ENCODE measurements around the gene PGAP3.
A peak's percentile ranks its signal among the peaks of the same experiment; 100 is the strongest.

The PGAP3 gene

DNA sequence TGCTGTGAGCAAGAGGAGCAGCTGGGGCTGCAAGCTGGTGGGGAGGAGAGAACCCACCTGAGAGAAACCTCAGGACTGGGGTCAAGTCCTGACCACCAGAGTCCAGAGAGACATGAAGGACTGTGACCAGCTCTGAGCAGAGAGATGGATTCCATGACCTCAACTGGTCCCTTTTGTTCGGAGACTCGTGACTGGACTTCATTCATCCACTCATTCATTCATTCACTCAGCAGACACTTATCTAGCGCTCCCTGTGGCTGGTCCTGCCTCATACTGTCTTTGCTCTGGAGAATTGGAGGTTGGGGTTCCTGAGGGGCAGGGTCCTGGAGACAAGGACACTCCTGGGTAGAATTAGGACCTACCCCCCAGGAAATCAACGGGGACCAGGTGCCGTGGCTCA lies 16.1 kb upstream of the PGAP3 start:
- no peak for TF ChIP-seq CTCF (IDR thresholded peaks at IDR 0.05)
- Mint-ChIP-seq H3K36me3 (ENCODE audit: low read depth) (peaks cover 4% of the 10 kb centered on the region), H3K27ac (no peak overlapping the region), H3K27me3 (ENCODE audit: low read depth, poor library complexity) (peaks cover 16% of the 10 kb centered on the region), H3K9me3 (no peaks in the 10 kb centered on the region), H3K4me1 (peaks cover 57% of the 10 kb centered on the region), H3K4me3 (no peak overlapping the region)
- DNase-seq = no peak

GRCh38 chr17:39702901-39703893 lies 15.3 kb upstream of the PGAP3 start:
- Mint-ChIP-seq H3K27ac (peak overlapping the region; percentile 65), H3K4me3 (no peak overlapping the region), H3K9me3 (no peaks in the 10 kb centered on the region), H3K27me3 (ENCODE audit: low read depth, poor library complexity) (peaks cover 18% of the 10 kb centered on the region), H3K4me1 (peaks cover 59% of the 10 kb centered on the region), H3K36me3 (ENCODE audit: low read depth) (peaks cover 4% of the 10 kb centered on the region)
- TF ChIP-seq CTCF (IDR thresholded peaks at IDR 0.05) = no peak
- DNase-seq = no peak

- peaks cover 59% of the 10 kb centered on the region for H3K4me1 Mint-ChIP-seq
These were observed 14.0 kb upstream of the PGAP3 start for GRCh38 chr17:39701784-39702422.

GRCh38 chr17:39701012-39701783 lies 13.3 kb upstream of the PGAP3 start:
- peaks cover 64% of the 10 kb centered on the region for H3K4me1 Mint-ChIP-seq
- H3K27ac Mint-ChIP-seq = peak overlapping the region; percentile 45
- H3K9me3 Mint-ChIP-seq = no peaks in the 10 kb centered on the region
- H3K36me3 Mint-ChIP-seq (ENCODE audit: low read depth) = no peaks in the 10 kb centered on the region
- peak; percentile 23 for DNase-seq
- peaks cover 25% of the 10 kb centered on the region for H3K27me3 Mint-ChIP-seq (ENCODE audit: low read depth, poor library complexity)
- TF ChIP-seq CTCF (IDR thresholded peaks at IDR 0.05) = no peak
- peak overlapping the region; percentile 96 for H3K4me3 Mint-ChIP-seq

More at GRCh38 chr17:39701784-39702422, 14.0 kb upstream of the PGAP3 start:
- Mint-ChIP-seq H3K4me3 (peak overlapping the region; percentile 96), H3K9me3 (no peaks in the 10 kb centered on the region), H3K27ac (peak overlapping the region; percentile 45), H3K27me3 (ENCODE audit: low read depth, poor library complexity) (peaks cover 19% of the 10 kb centered on the region), H3K36me3 (ENCODE audit: low read depth) (no peaks in the 10 kb centered on the region)
- TF ChIP-seq CTCF (IDR thresholded peaks at IDR 0.05) = no peak
- no peak for DNase-seq

- H3K27ac Mint-ChIP-seq = no peak overlapping the region
- H3K9me3 Mint-ChIP-seq = no peaks in the 10 kb centered on the region
- no peaks in the 10 kb centered on the region for H3K36me3 Mint-ChIP-seq (ENCODE audit: low read depth)
- no peak for TF ChIP-seq CTCF (IDR thresholded peaks at IDR 0.05)
- peaks cover 25% of the 10 kb centered on the region for H3K27me3 Mint-ChIP-seq (ENCODE audit: low read depth, poor library complexity)
- H3K4me1 Mint-ChIP-seq = peaks cover 72% of the 10 kb centered on the region
- peak; percentile 54 for DNase-seq
- H3K4me3 Mint-ChIP-seq = peak overlapping the region; percentile 96
These were observed 12.5 kb upstream of the PGAP3 start for GRCh38 chr17:39700148-39700987.

Measured in nephron progenitor cell (in vitro differentiated cells).